HepG2 (cell line): ENCODE data around the gene ULBP2. TPM values are rescaled to one million over a fixed set of nuclear protein-coding genes. Genes with fewer than 3 reads are reported as not detected.

ENCODE experiments used
- ATF3 ChIP-seq: sonication (generic); formaldehyde crosslinking; IDR thresholded peaks from 2 replicates; pipeline ENCODE4 v1.4.0; 2020; ENCODE audit warnings: missing genetic modification reagents
- CC2D1A ChIP-seq: sonication (generic); formaldehyde crosslinking; IDR thresholded peaks from 2 replicates; pipeline ENCODE4 v1.8.1; 2023; ENCODE audit warnings: mild to moderate bottlenecking, missing genetic modification reagents
- CEBPB ChIP-seq: IDR thresholded peaks from 2 replicates; pipeline ENCODE4 v1.6.1; 2011; ENCODE audit warnings: low read depth, low read length, improper control_type of control experiment, borderline replicate concordance
- FOXK1 ChIP-seq: sonication (generic); formaldehyde crosslinking; IDR thresholded peaks from 2 replicates; pipeline ENCODE4 v1.4.0; 2020; ENCODE audit warnings: low read depth, missing genetic modification reagents, borderline replicate concordance
- GABPB1 ChIP-seq: IDR thresholded peaks from 2 replicates; pipeline ENCODE4 v1.6.1; 2016; ENCODE audit warnings: mild to moderate bottlenecking, missing genetic modification reagents, moderate library complexity, missing compliant biosample characterization
- KDM1A ChIP-seq: IDR thresholded peaks from 2 replicates; pipeline ENCODE4 v1.6.1; 2016; ENCODE audit warnings: missing compliant biosample characterization
- KDM4B ChIP-seq: sonication (generic); formaldehyde crosslinking; IDR thresholded peaks from 2 replicates; pipeline ENCODE4 v1.4.0; 2020; ENCODE audit warnings: missing genetic modification reagents
- KDM5B ChIP-seq: sonication (generic); formaldehyde crosslinking; IDR thresholded peaks from 2 replicates; pipeline ENCODE4 v1.4.0; 2020; ENCODE audit warnings: missing genetic modification reagents, mild to moderate bottlenecking, borderline replicate concordance
- MNT ChIP-seq: fragments of 450-650 bp; IDR thresholded peaks from 2 replicates; pipeline ENCODE4 v1.6.1; 2016
- TCF7L2 ChIP-seq: IDR thresholded peaks from 2 replicates; pipeline ENCODE4 v1.6.1; 2011; ENCODE audit warnings: mild to moderate bottlenecking, low read depth, low read length, moderate library complexity
- ZFP91 ChIP-seq: sonication (generic); formaldehyde crosslinking; IDR thresholded peaks from 2 replicates; pipeline ENCODE4 v1.9.0; 2022; ENCODE audit warnings: missing genetic modification reagents, mild to moderate bottlenecking, borderline replicate concordance
- ZFX ChIP-seq: sonication (generic); formaldehyde crosslinking; IDR thresholded peaks from 2 replicates; pipeline ENCODE4 v1.4.0; 2020; ENCODE audit warnings: mild to moderate bottlenecking, low read depth, missing genetic modification reagents, moderate library complexity
- ZHX2 ChIP-seq, 2 experiments: sonication (generic) in 1 of 2; formaldehyde crosslinking in 1 of 2; IDR thresholded peaks; 2 replicates each; pipeline versions ENCODE4 v1.6.1 to v1.9.0; 2014 to 2022; ENCODE audit warnings: antibody characterized with exemption in 1 of 2, borderline replicate concordance in 1 of 2, inconsistent platforms in 1 of 2, low read depth in 1 of 2, missing genetic modification reagents in 1 of 2
- ZMAT5 ChIP-seq: sonication (generic); formaldehyde crosslinking; IDR thresholded peaks from 2 replicates; pipeline ENCODE4 v1.5.0; 2020; ENCODE audit warnings: mild to moderate bottlenecking, low read depth, missing genetic modification reagents, borderline replicate concordance
- ZNF292 ChIP-seq: sonication (generic); formaldehyde crosslinking; IDR thresholded peaks from 2 replicates; pipeline ENCODE4 v1.8.1; 2022; ENCODE audit warnings: mild to moderate bottlenecking, low read depth, missing genetic modification reagents, borderline replicate concordance
- ZNF558 ChIP-seq: sonication (generic); formaldehyde crosslinking; IDR thresholded peaks from 2 replicates; pipeline ENCODE4 v1.9.0; 2022; ENCODE audit warnings: mild to moderate bottlenecking, missing genetic modification reagents, borderline replicate concordance
- ZNF589 ChIP-seq: sonication (generic); formaldehyde crosslinking; conservative IDR thresholded peaks from 2 replicates; pipeline ENCODE4 v1.8.0; 2022; ENCODE audit warnings: mild to moderate bottlenecking, moderate library complexity, missing genetic modification reagents
- ZNF746 ChIP-seq: sonication (generic); formaldehyde crosslinking; IDR thresholded peaks from 2 replicates; pipeline ENCODE4 v1.8.0; 2022; ENCODE audit warnings: mild to moderate bottlenecking, missing genetic modification reagents
- polyA plus RNA-seq, 8 experiments: library from polyadenylated mRNA; depleted of rRNA in 3 of 8; stranded (reverse) in 7 of 8; unstranded in 1 of 8; fragments of >200 nt; fragmentation: Illumina TruSeq in 4 of 8; extraction: Trizol in 4 of 8; gene quantifications; 2 replicates each; pipeline versions ENCODE4 v1.2.1 to v1.2.3, GENCODE V29; 2011 to 2016; ENCODE audit warnings: low read depth in 4 of 8, missing spikeins in 1 of 8, mixed read lengths in 1 of 8; ENCODE audit not compliant: insufficient read depth in 1 of 8
- total RNA-seq, 5 experiments: library from RNA; depleted of rRNA; stranded (reverse); fragments of >200 nt; fragmentation: Illumina TruSeq; extraction: Trizol; gene quantifications; 2 replicates each; pipeline ENCODE4 v1.2.3, GENCODE V29; 2016; ENCODE audit warnings: low read depth in 1 of 5

ULBP2 gene
- total and polyA plus RNA-seq, 2 of the 13 experiments (the other 11 are each of a cell fraction or from before 2014, with no cell fraction given): not detected

- TF ChIP-seq GABPB1 (CRISPR knock-in tag): peak; percentile 74; the same call in 1 of the 2 replicates
- peak; percentile 47; the same call in 1 of the 2 replicates for TF ChIP-seq KDM5B
- no peak for TF ChIP-seq KDM1A (CRISPR knock-in tag)
- TF ChIP-seq TCF7L2: no peak
- TF ChIP-seq MNT: no peak
- no peak for TF ChIP-seq ZMAT5 (CRISPR knock-in tag)
- TF ChIP-seq CC2D1A (CRISPR knock-in tag): no peak
- peak; percentile 63 for TF ChIP-seq ZFX (CRISPR knock-in tag)
- TF ChIP-seq ZNF746 (CRISPR knock-in tag): no peak
- no peak for TF ChIP-seq ATF3 (CRISPR knock-in tag)
- TF ChIP-seq CEBPB: no peak
- TF ChIP-seq FOXK1 (CRISPR knock-in tag): no peak
- peak; percentile 31; the same call in 1 of the 2 replicates for TF ChIP-seq ZFP91
- TF ChIP-seq ZNF589 (CRISPR knock-in tag): no peak
- TF ChIP-seq ZNF292: no peak; the same call in 1 of the 2 replicates
- TF ChIP-seq ZNF558 (CRISPR knock-in tag): peak; percentile 71; the same call in 1 of the 2 replicates
- TF ChIP-seq ZHX2 (IDR thresholded peaks at IDR 0.05; ENCODE audit: low read depth): no peak
- TF ChIP-seq ZHX2 (CRISPR knock-in tag; IDR thresholded peaks at IDR 0.05; ENCODE audit: borderline replicate concordance): no peak
- TF ChIP-seq KDM4B (CRISPR knock-in tag): 0 out of 2 replicates have a peak, but pooled peaks have one; percentile 29
Measured at GRCh38 chr6:149925253-149925973, 16.4 kb upstream of the ULBP2 start (continued).
